CD4-positive, alpha-beta T cell treated with Interleukin-17A for 4 hours (primary cell): Measurements from ENCODE around the gene CPS1.

Source experiments
- DNase-seq: peaks from one replicate; pipeline ENCODE4 v3.0.0-alpha.2; 2020; ENCODE audit warnings: mixed read lengths

Gene CPS1

DNA sequence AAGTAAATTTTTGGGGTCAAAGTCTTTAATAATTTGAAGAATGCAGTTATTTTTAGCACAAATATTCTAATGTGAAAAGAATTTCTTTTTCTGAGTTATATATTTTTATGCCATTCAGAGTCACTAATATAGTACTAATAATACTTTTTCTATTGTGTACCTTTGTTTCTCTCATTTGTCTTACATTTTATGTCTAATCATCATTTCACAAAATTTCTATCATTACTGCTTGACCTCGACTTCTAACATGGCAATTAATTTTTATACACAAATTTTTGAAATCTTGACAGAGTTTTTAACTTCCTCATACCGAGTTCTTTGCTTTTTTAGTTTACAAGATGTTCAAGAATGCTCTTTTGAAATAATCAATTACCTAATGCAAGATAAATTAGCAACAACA is 8.4 kb upstream of the CPS1 start:
- DNase-seq, result no peak

DNA sequence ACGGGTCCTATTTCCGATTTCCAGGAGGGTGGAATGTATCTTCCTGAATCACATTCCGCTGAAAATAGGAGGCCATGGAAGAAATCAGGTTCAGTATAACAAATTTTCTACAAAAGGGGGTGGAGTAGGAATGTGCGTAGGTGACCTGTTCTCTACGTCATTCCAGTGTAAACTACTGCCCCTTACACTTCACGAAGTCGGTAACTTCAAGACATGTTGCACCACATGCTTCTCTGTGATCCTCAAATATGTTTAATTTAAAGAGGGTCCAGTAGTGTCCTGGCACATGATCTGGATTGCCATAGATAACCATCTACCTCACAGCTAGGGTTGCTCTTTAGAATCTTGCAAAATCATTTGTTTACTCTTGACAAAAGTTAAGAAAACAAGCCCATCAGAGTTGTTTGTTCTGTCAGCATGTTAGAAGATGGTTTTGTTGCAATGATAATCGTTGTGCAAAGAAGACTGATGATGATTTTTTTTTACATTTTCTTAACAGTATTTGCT is 7.5 kb upstream of the CPS1 start:
- DNase-seq, result no peak

DNA sequence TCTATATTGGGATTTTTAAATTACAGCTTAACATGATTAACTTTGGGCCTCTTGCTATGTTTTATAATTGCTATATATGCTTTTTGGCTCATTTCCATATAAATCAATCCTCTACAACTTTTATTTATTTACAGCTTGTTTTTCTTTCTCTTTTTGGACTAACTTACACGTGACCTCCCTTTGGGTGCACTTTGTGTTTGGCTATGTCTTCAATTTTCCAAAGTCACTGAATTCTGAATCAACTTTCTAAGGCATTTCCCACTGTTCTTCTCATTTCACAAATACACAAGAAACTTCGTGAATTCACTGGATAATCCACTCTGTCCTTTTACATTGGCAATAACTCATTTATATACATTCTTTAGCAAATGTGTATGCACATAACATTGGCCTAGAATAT is 5.4 kb upstream of the CPS1 start:
- no peak for DNase-seq

DNA sequence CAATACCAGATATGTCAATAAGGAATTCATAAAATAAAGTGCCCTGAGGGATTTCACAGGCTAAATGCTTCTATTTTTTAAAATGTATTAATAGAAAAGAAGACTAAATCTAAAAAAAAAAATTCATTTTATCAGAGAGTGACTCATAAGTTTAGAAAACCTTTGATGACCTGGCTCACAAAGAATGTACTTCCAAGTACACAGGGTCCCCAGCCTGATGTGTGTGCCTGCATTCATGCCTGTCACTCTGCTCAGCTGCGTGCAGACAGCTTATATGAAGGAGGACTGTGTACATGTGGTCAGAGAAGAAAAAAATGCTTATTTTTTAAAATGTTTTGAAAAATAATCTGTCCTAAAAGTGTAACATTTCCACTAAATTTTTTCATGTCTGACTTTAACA is 3.0 kb upstream of the CPS1 start:
- no peak for DNase-seq

GRCh38 chr2:210555555-210555954 is 844 bp upstream of the CPS1 start:
- DNase-seq, result no peak

DNA sequence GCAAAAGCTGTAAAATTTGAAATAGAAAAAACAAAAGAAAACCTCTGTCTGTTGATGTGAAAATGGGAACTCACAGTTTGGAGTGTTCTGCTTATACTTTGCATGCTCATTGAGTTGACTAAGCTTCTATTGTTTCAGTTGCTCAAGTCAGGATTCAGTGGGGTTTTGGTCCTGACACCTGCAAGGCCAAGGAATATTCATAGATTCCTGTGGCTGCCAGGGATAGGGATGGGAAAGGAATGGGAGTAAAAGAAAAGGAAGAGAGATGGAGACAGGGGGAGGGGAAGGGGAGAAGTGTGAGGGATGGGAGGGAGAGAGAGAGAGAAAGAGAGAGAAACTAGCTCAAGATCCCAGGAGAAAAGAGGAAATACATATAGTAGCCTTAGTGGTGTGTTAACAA is 1.3 kb downstream of the CPS1 start:
- no peak for DNase-seq

GRCh38 chr2:210558708-210559107 is 2.3 kb downstream of the CPS1 start:
- no peak for DNase-seq

GRCh38 chr2:210559182-210559581 is 2.8 kb downstream of the CPS1 start:
- no peak for DNase-seq

DNA sequence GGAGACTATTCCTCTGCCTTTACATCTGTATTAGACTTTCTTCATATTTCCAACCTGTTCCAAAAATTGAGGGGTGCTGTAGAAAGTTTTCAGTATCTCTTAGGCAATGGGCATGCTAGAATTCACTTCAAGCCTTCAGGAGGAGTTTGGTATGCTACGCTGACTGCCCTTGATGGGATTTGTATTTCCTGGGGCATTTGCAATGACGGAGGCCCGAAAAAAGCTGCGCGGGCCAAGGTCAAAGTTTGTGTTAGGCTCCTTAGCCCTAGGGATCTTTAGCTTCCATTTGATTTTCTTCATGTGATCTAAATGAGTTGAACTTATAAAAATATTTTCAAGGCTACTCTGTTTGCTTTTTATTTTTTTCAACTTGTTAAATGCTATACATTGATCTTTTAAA is 5.1 kb downstream of the CPS1 start:
- no peak for DNase-seq

DNA sequence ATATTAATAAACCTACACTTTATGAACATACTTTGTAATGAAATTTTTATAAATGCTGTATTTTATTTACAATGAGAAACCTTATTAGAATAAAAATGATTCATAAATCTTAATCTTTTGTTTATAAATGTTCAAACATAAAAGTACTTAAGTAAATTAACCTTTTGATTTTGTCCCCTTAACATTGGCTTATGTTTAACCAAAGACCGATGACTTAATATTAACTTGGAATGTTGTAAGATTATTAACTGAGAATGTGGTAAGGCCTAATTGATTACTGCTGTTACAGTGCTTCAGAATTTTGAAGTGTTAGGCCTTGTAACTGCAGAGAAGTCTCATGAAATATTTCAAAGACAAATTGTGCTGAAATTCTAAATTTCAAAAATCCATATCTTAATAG is 5.7 kb downstream of the CPS1 start:
- DNase-seq, result no peak

- no peak for DNase-seq
These were observed 6.2 kb downstream of the CPS1 start for GRCh38 chr2:210562502-210563080.

- no peak for DNase-seq
These were observed 10.9 kb downstream of the CPS1 start for GRCh38 chr2:210567279-210567678.

GRCh38 chr2:210568108-210568507 is 11.7 kb downstream of the CPS1 start:
- no peak for DNase-seq

DNA sequence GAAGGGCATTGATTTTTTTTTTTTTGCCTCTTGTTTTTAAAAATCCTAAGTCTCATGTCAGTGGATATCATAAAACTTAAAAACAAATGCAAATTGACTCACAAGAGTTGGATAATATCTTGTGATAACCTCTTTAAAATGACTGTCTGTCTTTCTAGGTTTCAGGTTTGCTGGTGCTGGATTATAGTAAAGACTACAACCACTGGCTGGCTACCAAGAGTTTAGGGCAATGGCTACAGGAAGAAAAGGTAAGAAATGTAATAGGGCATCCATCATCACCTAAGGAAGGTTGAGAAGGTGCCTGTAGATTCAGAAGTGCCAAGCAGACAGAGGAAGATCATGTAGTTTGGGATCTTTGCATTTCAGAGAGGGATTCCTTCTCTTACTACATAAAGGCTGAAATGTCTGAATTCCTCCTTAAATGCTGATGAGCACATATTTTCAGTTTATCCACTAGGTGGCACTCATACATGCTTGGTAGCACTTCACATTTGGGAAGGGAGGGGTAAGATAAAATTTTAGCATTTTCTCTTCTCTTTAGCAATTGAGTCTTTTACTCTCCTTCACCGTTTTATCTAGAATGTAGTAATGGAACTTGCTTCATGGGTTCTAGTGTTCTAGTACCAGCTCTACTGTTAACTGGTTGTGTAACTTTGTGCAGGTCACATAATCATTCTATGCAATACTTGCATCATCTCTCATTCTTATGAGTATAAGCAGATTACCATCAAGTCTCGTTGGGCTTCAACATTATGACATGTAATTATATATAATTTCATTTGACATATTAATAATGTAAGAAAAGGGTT is 21.1 kb downstream of the CPS1 start:
- DNase-seq, result no peak

DNA sequence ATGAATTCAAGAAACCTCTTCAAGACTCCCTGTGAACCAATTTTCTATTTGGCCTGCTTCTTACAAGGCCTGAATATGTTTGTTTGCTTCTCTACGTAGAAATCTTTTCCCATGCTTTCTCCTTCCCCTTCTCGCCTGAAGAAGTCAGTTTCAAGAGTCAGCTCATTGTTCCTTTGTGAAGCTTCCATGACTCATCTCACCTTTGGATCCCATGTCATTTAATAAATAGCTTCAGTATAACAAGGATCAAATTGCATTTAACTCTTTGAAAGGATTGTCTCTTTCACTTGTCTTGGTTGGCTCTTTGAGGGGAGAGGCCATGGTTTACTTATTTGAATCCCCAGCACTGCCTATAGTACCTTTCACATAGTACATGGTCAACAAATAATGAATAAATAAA is 28.4 kb downstream of the CPS1 start:
- DNase-seq, result no peak

DNA sequence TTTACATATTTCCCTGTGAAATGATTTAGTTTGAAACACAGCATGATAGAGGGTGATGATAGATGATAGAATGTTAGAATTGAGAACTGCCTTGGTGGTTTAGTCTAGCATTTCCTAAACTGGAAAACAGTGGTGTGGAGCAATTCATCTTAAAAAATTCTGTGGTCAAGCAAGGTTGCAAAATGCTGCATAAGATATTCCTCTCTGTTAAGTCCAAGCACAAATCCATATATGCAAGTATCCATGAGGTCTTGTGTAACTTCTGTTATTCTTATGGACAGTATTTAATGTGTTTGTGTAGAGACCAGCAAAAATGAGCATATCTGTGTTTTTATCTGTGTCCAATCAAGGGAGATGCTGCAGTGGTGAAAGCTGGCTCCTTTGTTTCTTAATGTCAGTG is 30.0 kb downstream of the CPS1 start:
- DNase-seq, result no peak

- no peak for DNase-seq
These were observed 35.3 kb downstream of the CPS1 start for GRCh38 chr2:210591663-210592062.

DNA sequence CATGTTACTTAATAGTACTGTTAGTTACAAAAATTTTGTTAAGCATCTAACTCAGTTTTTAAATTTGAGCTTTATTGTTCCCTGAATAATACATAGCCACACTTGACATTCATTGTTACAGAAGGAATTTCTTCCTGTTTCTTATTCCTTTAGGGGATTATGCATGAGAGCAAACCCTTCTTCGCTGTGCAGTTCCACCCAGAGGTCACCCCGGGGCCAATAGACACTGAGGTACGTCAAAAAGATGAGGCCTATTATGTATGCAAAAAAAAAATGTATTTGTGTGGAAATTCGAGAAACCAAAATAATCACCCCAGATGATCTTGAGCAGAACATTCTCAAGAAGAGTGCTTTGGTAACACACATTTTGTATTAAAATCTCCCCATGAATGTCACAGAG is 36.3 kb downstream of the CPS1 start:
- no peak for DNase-seq

DNA sequence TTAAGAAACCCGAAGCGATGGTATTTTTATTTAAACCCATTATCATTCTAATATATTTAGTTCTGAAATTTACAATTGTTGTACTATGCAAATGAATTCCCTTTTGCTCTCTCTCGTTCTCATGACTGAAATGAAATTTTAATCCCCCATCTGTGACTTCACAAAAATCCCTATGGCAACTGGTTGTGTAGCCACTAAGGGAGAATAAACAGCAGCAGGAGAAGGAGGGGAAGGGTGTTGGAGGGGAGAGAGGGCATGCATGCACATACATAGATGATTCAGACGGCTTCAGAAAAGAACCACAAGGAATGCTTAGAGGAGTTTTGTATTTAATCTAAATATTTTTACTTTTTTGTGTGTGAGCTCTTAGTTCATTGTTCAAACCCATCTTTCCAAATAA is 36.8 kb downstream of the CPS1 start:
- no peak for DNase-seq

DNA sequence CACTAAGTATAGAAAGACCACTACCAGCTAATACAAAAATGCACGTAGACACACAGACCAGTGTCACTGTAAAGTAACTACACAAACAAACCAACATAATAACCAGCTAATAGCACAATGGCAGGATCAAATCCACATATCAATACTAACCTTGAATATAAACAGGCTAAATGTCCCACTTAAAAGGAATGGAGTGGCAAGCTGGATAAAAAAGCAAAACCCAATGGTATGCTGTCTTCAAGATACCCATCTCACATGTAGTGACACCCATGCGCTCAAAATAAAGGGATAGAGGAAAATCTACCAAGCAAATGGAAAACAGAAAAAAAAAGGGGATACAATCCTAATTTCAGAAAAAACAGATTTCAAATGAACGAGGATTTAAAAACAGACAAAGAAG is 41.8 kb downstream of the CPS1 start:
- DNase-seq, result no peak

DNA sequence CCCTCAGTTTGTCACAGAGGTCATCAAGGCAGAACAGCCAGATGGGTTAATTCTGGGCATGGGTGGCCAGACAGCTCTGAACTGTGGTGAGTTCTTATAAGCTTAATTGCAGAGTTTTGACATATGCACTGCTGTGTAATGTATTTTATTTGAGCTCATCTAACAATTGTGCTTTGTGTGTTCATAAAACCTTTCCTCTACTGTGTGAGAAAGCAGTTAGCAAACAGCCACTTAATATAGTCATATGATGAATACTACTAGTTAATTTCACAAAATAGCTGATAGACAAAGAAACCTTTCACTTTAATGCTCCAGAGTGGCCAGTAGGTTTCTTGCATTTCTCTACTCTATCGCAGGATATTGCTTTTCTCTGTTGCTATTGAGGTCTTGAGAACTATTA is 43.1 kb downstream of the CPS1 start:
- no peak for DNase-seq

- no peak for DNase-seq
These were observed 48.3 kb downstream of the CPS1 start for GRCh38 chr2:210604666-210605065.

DNA sequence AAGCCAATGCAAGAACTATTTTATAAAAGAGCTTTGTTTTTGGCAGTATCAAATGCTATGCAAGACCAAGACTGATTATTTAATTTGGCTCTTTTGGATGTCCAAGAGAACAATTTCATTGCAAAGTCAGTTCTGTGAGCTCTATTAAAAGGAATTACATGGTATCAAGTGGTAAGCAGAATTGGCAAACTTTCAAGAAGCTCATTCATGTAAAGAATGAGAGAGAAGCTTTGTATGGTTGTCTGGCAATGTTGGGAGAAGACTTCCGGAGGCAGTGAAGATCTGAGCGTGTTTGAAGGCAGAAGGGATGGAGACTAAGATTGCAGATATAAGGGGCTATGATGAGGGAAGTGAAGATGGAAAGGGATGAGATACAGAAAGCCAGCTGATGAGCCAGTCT is 49.6 kb downstream of the CPS1 start:
- no peak for DNase-seq

- DNase-seq, result no peak
These were observed 55.1 kb downstream of the CPS1 start for GRCh38 chr2:210611466-210611865.

DNA sequence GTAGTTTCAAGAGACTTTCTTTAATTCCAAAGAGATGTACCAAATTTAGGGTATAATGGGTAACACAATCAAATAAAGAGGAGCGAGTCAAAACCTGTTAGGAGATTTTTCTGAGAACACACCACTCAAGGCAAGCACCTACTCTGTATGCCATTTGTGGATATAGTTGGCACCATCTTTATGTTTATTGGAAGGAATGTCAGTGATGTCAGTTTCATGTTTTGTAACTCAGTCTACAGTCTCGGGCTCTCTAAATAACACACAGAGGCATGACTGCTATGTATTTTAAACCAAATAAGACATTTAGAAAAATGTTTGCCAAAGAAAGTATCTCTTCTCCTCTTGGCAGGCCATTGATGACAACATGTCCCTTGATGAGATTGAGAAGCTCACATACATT is 59.7 kb downstream of the CPS1 start:
- DNase-seq, result no peak
